B cell (primary cell): ENCODE results near the gene XYLT1. TPM values are rescaled to one million over a fixed set of nuclear protein-coding genes. Genes with fewer than 3 reads are reported as not detected.

Experiments
- ATAC-seq: fragments of 200-7000 bp; cut with Tn5 transposase; one replicate; pipeline ENCODE4 v1.10.0; 2021; ENCODE audit warnings: low read depth, mild to moderate bottlenecking, moderate number of reproducible peaks, moderate library complexity
- CTCF ChIA-PET: fragments of 350-600 bp; sonication (Branson Sonifier 250); formaldehyde crosslinking; loops from one replicate; lab custom pipeline; 2021; ENCODE audit warnings: antibody characterized with exemption, inconsistent platforms; lab: Charles Lee
- POLR2A ChIA-PET: fragments of 350-600 bp; sonication (Branson Sonifier 250); formaldehyde crosslinking; loops from one replicate; lab custom pipeline; 2021; ENCODE audit warnings: antibody characterized with exemption; lab: Charles Lee
- DNase-seq: peaks from one replicate; pipeline ENCODE4 v3.0.0; 2013
- H2AFZ ChIP-seq: 2 replicates; pipeline ENCODE4 v1.6.1; 2012; ENCODE audit warnings: mild to moderate bottlenecking, low read depth, low read length; ENCODE audit not compliant: insufficient read depth, poor library complexity, severe bottlenecking
- H3K27ac ChIP-seq, 2 donors: 1 replicate in 1 of 2; 2 replicates in 1 of 2; pipeline ENCODE4 v1.5.1; 2012 to 2013; ENCODE audit warnings: low read length in 2 of 2, mild to moderate bottlenecking in 2 of 2, moderate library complexity in 1 of 2
- H3K27me3 ChIP-seq, 4 experiments: fragments of 200-600 bp in 1 of 4; sonication (generic) in 1 of 4; replicated peaks in 1 of 4; 1 replicate in 2 of 4; 2 replicates in 2 of 4; pipeline versions ENCODE4 v1.6.1 to v1.7.0; 2013 to 2016; ENCODE audit warnings: low read length in 3 of 4, mild to moderate bottlenecking in 2 of 4, mixed read lengths in 1 of 4, moderate library complexity in 1 of 4; ENCODE audit not compliant: insufficient read depth in 4 of 4, control insufficient read depth in 3 of 4; ENCODE audit errors: control extremely low read depth in 1 of 4
- H3K36me3 ChIP-seq, 2 experiments: replicated peaks in 1 of 2; 1 replicate in 1 of 2; 2 replicates in 1 of 2; pipeline versions ENCODE4 v1.6.1 to v1.7.1; 2013; ENCODE audit warnings: low read length in 1 of 2; ENCODE audit not compliant: insufficient read depth in 2 of 2, control insufficient read depth in 1 of 2; ENCODE audit errors: control extremely low read depth in 1 of 2, extremely low read depth in 1 of 2
- H3K4me1 ChIP-seq, 2 donors: fragments of 200-600 bp in 1 of 2; sonication (generic) in 1 of 2; 1 replicate in 1 of 2; 2 replicates in 1 of 2; pipeline versions ENCODE4 v1.5.1 to v1.6.1; 2013 to 2017; ENCODE audit warnings: low read length in 2 of 2; ENCODE audit not compliant: control insufficient read depth in 2 of 2, insufficient read depth in 2 of 2
- H3K4me2 ChIP-seq: replicated peaks from 2 replicates; pipeline ENCODE3; 2012; ENCODE audit warnings: mild to moderate bottlenecking, low read depth, low read length; ENCODE audit not compliant: poor library complexity, severe bottlenecking
- H3K4me3 ChIP-seq, 5 experiments: fragments of 200-600 bp in 1 of 5; sonication (generic) in 1 of 5; 1 replicate in 3 of 5; 2 replicates in 2 of 5; pipeline versions ENCODE4 v1.5.1 to v1.7.0; 2011 to 2016; ENCODE audit warnings: low read length in 4 of 5, mild to moderate bottlenecking in 4 of 5, low read depth in 2 of 5, control low read depth in 1 of 5, moderate library complexity in 1 of 5; ENCODE audit not compliant: insufficient read depth in 1 of 5; ENCODE audit errors: control extremely low read depth in 1 of 5, extremely low read depth in 1 of 5
- H3K79me2 ChIP-seq: fragments of 200-600 bp; sonication (generic); one replicate; pipeline ENCODE4 v1.6.0; 2016; ENCODE audit warnings: low read length; ENCODE audit not compliant: control insufficient read depth, insufficient read depth
- H3K9ac ChIP-seq: fragments of 200-600 bp; sonication (generic); 2 replicates; pipeline ENCODE4 v1.6.1; 2017; ENCODE audit warnings: mild to moderate bottlenecking, low read length, moderate library complexity
- H3K9me3 ChIP-seq, 3 donors: one replicate each; pipeline versions ENCODE4 v1.6.1 to v1.7.1; 2013; ENCODE audit warnings: low read length in 2 of 3; ENCODE audit not compliant: control insufficient read depth in 2 of 3, insufficient read depth in 1 of 3; ENCODE audit errors: control extremely low read depth in 1 of 3
- H4K20me1 ChIP-seq: 2 replicates; pipeline ENCODE4 v1.6.0; 2012; ENCODE audit warnings: mild to moderate bottlenecking, low read length; ENCODE audit not compliant: insufficient read depth, control insufficient read depth, poor library complexity, severe bottlenecking
- H3K27ac Mint-ChIP-seq: one replicate; pipeline ENCODE4 v1.8.0; 2021; ENCODE audit warnings: mixed read lengths
- H3K27me3 Mint-ChIP-seq: one replicate; pipeline ENCODE4 v1.8.0; 2021; ENCODE audit warnings: mixed read lengths
- H3K4me1 Mint-ChIP-seq: one replicate; pipeline ENCODE4 v1.8.0; 2021; ENCODE audit warnings: mixed read lengths
- H3K4me3 Mint-ChIP-seq: one replicate; pipeline ENCODE4 v1.8.0; 2021; ENCODE audit warnings: mixed read lengths
- H3K9me3 Mint-ChIP-seq: one replicate; pipeline ENCODE4 v1.8.0; 2022; ENCODE audit warnings: mixed read lengths; ENCODE audit not compliant: insufficient read depth
- EZH2 ChIP-seq: IDR thresholded peaks from 2 replicates; pipeline ENCODE4 v1.6.1; 2012; ENCODE audit warnings: borderline replicate concordance, low read depth, mild to moderate bottlenecking, moderate library complexity, low read length; ENCODE audit not compliant: insufficient read depth, poor library complexity, severe bottlenecking
- whole genome bisulfite sequencing: methylation state at CpG from one replicate; pipeline ENCODE4 v1.1.5; 2013; ENCODE audit warnings: missing lambda C conversion rate; ENCODE audit not compliant: insufficient coverage; 5-methylcytosine and 5-hydroxymethylcytosine counted together
- intact Hi-C: fragments of 100-400 bp; cut with micrococcal nuclease; formaldehyde crosslinking; loops from one replicate; pipeline ENCODE4 v1.10.0; 2022
- polyA plus RNA-seq: library from polyadenylated mRNA; depleted of rRNA; stranded (reverse); fragments of >200 nt; gene quantifications from 2 replicates; pipeline ENCODE4 v1.2.3, GENCODE V29; 2012
- total RNA-seq, 2 donors: library from RNA; stranded (reverse); fragments of 120-200 nt in 1 of 2; gene quantifications; 1 replicate in 1 of 2; 2 replicates in 1 of 2; pipeline versions ENCODE4 v1.2.3 to v1.2.4, GENCODE V29; 2013 to 2022
- TF ChIP-seq, protein P1 (sequence below): fragments of 200-600 bp; IDR thresholded peaks from one replicate; pipeline ENCODE4 v1.8.0; 2022; ENCODE audit warnings: antibody characterized with exemption, mild to moderate bottlenecking

XYLT1 gene
- total and polyA plus RNA-seq, 2 donors (not counting 1 experiment from before 2014, with no cell fraction given): 8.7 to 59.6 TPM

DNA sequence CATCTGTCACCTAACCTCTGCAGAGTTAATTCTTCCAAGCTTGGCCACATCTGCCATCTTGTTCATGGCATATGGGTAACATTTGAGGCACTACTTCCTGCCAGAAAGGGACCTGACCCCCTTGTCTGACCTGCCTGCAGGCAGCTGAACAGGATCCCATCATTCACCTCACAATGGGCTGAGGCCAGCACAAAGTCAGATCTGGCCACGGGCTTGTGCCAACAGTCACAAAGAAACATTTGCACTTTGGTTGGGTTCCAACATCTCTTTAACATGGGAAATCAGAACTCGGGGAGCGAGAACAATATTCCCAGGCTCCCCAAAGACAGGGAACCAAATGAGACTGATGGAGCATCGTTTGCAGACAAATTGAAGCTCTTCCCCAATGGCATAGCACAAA lies 116.1 kb downstream of the XYLT1 start:
- no peaks in the 10 kb centered on the region for H3K9me3 Mint-ChIP-seq
- WGBS: 95% methylated on average over 4 of the region's 4 CpGs
- H3K36me3 ChIP-seq: peaks cover 0 to 31% of the 10 kb centered on the region in 2 experiments
- POLR2A ChIA-PET: no interaction called here
- H3K27ac ChIP-seq: no peak overlapping the region
- no peak overlapping the region for H3K4me3 Mint-ChIP-seq
- H3K9ac ChIP-seq: no peak overlapping the region
- H3K4me1 ChIP-seq: peaks cover 19 to 25% of the 10 kb centered on the region in 2 donors
- H3K27ac Mint-ChIP-seq: no peak overlapping the region
- no peak for DNase-seq
- no peaks in the 10 kb centered on the region for H3K27me3 Mint-ChIP-seq
- no peaks in the 10 kb centered on the region for H3K27me3 ChIP-seq
- TF ChIP-seq, protein P1, sequence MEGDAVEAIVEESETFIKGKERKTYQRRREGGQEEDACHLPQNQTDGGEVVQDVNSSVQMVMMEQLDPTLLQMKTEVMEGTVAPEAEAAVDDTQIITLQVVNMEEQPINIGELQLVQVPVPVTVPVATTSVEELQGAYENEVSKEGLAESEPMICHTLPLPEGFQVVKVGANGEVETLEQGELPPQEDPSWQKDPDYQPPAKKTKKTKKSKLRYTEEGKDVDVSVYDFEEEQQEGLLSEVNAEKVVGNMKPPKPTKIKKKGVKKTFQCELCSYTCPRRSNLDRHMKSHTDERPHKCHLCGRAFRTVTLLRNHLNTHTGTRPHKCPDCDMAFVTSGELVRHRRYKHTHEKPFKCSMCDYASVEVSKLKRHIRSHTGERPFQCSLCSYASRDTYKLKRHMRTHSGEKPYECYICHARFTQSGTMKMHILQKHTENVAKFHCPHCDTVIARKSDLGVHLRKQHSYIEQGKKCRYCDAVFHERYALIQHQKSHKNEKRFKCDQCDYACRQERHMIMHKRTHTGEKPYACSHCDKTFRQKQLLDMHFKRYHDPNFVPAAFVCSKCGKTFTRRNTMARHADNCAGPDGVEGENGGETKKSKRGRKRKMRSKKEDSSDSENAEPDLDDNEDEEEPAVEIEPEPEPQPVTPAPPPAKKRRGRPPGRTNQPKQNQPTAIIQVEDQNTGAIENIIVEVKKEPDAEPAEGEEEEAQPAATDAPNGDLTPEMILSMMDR: no peak
- TF ChIP-seq EZH2: no peak
- peaks cover 42% of the 10 kb centered on the region for H3K4me1 Mint-ChIP-seq
- H3K4me3 ChIP-seq: no peak overlapping the region
- H4K20me1 ChIP-seq: no peaks in the 10 kb centered on the region
- intact Hi-C loops: no loop called here
- H3K9me3 ChIP-seq: no peaks in the 10 kb centered on the region
- no peak for ATAC-seq
- no peak overlapping the region for H2AFZ ChIP-seq
- peaks cover 75% of the 10 kb centered on the region for H3K79me2 ChIP-seq
- CTCF ChIA-PET: interaction anchor here (0.6 kb wide), 1 partner anchor 23 kb away, joined by 4 read pairs; no protein-coding TSS in a partner anchor
- no peak overlapping the region for H3K4me2 ChIP-seq

DNA sequence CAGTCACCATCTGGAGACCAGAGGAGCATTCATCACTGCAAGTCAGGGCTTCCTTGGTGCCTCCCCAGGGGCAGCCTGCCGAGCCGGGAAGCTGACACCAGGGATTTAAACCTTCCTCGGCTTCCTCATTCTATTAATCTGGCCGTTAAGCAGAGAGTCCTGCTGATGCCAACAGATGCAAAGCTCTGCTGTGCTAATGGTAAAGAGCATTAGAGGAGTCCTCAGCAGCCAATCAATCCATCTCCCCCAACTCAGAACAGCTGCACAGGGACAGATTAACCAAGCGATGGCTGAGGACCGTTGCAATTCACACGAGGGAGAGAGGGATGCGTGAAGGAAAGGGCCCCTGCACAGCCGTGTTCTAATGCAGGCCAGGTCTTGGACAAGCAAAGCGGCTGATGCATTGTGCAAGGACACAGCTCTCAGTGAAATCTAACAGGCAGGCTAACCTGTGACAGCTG lies 116.6 kb downstream of the XYLT1 start:
- WGBS: 51% methylated on average over 8 of the region's 10 CpGs
- ChIA-PET POLR2A (no interaction called here), CTCF (interaction anchor here (0.6 kb wide), 1 partner anchor 24 kb away, joined by 4 read pairs; no protein-coding TSS in a partner anchor)
- TF ChIP-seq, protein P1: no peak
- TF ChIP-seq EZH2: no peak
- Histone ChIP-seq H4K20me1 (no peaks in the 10 kb centered on the region), H3K4me2 (no peak overlapping the region), H3K9me3 (no peaks in the 10 kb centered on the region), H2AFZ (no peak overlapping the region), H3K27ac (no peak overlapping the region), H3K27me3 (no peaks in the 10 kb centered on the region), H3K4me3 (no peak overlapping the region), H3K4me1 (peaks cover 14 to 20% of the 10 kb centered on the region in 2 donors), H3K9ac (no peak overlapping the region), H3K79me2 (peaks cover 70% of the 10 kb centered on the region), H3K36me3 (peaks cover 0 to 31% of the 10 kb centered on the region in 2 experiments)
- ATAC-seq (no peak), DNase-seq (no peak)
- Mint-ChIP-seq H3K27ac (no peak overlapping the region), H3K4me1 (peaks cover 41% of the 10 kb centered on the region), H3K9me3 (no peaks in the 10 kb centered on the region), H3K4me3 (no peak overlapping the region), H3K27me3 (no peaks in the 10 kb centered on the region)
- intact Hi-C loops: no loop called here
